ENCODE data around the gene TMED10.

- TF ChIP-seq CREB1 (IDR thresholded peaks at IDR 0.05; ENCODE audit: low read depth) (no peak), REST (IDR thresholded peaks at IDR 0.05; ENCODE audit: low read depth) (no peak), ZBTB7A (IDR thresholded peaks at IDR 0.05; ENCODE audit: low read depth) (no peak), EGR1 (IDR thresholded peaks at IDR 0.05) (no peak), FOXM1 (IDR thresholded peaks at IDR 0.05; ENCODE audit: borderline replicate concordance, low read depth) (no peak), YY1 (IDR thresholded peaks at IDR 0.05; ENCODE audit: low read depth) (no peak), CEBPB (IDR thresholded peaks at IDR 0.05) (no peak), NFIC (IDR thresholded peaks at IDR 0.05) (no peak)
Observed at GRCh38 chr14:75083271-75083670, 93.1 kb downstream of the TMED10 start.
